ENCODE results near the gene RPS6KB2.

DNA sequence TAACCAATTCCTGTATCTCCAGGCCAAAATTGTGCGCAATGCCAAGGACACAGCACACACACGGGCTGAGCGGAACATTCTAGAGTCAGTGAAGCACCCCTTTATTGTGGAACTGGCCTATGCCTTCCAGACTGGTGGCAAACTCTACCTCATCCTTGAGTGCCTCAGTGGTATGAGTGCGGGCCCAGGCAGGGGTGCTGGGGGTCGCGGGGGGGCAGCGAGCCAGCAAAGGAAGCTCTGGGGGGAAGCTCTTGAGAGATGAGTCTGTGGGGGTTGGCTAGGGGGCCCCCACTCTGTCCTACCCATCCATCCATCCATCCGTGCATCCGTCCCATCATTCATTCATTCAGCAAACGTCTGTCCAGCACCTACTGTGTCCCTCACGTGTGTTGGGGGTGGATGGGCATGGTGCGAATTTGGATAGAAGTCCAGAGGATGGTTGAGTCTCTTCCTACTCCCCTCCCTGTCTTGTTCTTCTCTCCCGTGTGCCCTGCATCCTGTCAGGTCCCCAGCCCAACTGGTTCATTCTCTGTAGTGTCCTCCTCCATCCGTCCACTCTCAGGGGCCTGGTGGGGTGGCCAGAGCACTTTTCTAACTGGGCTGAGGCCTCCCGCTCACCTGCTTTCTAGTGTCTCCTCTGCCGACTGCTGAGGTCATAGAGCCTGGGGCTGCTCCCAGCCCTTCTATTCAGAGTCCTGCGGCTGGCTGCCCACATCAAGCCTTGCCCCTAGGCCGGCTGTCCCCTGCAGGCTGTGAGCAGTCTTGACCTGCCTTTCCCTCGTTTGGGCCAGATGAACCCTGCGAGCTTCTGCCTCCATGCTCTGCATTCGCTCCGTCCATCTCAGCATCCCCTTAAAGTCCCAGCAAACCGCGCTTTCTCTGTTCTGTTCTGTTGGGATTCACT, 3.3 kb downstream of the RPS6KB2 start:
- TF ChIP-seq POLR2AphosphoS5 (IDR thresholded peaks at IDR 0.05; ENCODE audit: low read depth, low read length): no peak
- TF ChIP-seq, protein P1, sequence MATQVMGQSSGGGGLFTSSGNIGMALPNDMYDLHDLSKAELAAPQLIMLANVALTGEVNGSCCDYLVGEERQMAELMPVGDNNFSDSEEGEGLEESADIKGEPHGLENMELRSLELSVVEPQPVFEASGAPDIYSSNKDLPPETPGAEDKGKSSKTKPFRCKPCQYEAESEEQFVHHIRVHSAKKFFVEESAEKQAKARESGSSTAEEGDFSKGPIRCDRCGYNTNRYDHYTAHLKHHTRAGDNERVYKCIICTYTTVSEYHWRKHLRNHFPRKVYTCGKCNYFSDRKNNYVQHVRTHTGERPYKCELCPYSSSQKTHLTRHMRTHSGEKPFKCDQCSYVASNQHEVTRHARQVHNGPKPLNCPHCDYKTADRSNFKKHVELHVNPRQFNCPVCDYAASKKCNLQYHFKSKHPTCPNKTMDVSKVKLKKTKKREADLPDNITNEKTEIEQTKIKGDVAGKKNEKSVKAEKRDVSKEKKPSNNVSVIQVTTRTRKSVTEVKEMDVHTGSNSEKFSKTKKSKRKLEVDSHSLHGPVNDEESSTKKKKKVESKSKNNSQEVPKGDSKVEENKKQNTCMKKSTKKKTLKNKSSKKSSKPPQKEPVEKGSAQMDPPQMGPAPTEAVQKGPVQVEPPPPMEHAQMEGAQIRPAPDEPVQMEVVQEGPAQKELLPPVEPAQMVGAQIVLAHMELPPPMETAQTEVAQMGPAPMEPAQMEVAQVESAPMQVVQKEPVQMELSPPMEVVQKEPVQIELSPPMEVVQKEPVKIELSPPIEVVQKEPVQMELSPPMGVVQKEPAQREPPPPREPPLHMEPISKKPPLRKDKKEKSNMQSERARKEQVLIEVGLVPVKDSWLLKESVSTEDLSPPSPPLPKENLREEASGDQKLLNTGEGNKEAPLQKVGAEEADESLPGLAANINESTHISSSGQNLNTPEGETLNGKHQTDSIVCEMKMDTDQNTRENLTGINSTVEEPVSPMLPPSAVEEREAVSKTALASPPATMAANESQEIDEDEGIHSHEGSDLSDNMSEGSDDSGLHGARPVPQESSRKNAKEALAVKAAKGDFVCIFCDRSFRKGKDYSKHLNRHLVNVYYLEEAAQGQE (IDR thresholded peaks at IDR 0.05; ENCODE audit: insufficient read depth in 1 of 2, low read depth in 2 of 2, low read length in 2 of 2): no peak
- TF ChIP-seq SIN3A (IDR thresholded peaks at IDR 0.05; ENCODE audit: borderline replicate concordance, insufficient read depth, low read length): no peak
- TF ChIP-seq TAF1 (IDR thresholded peaks at IDR 0.05; ENCODE audit: borderline replicate concordance, insufficient read depth, low read length): no peak
- no peak for TF ChIP-seq FOXP2 (optimal IDR thresholded peaks at IDR 0.05; ENCODE audit: borderline replicate concordance, extremely low read depth, extremely low read length, insufficient read depth)
